Breast epithelium (tissue), 3 donors: ENCODE data around the gene ZNF638.

Experiments used
- CTCF ChIP-seq, 3 donors: fragments of 450-650 bp; IDR thresholded peaks; one replicate each; pipeline ENCODE4 v1.5.1; 2016 to 2017; ENCODE audit warnings: antibody characterized with exemption in 3 of 3, mild to moderate bottlenecking in 3 of 3, moderate library complexity in 3 of 3
- POLR2A ChIP-seq: fragments of 450-650 bp; IDR thresholded peaks from one replicate; pipeline ENCODE4 v1.6.1; 2016; ENCODE audit warnings: antibody characterized with exemption, mild to moderate bottlenecking, moderate library complexity
- POLR2AphosphoS5 ChIP-seq, 3 donors: sonication (generic); formaldehyde crosslinking; IDR thresholded peaks; one replicate each; pipeline ENCODE4 v1.6.1; 2017; ENCODE audit warnings: antibody characterized with exemption in 3 of 3

DNA sequence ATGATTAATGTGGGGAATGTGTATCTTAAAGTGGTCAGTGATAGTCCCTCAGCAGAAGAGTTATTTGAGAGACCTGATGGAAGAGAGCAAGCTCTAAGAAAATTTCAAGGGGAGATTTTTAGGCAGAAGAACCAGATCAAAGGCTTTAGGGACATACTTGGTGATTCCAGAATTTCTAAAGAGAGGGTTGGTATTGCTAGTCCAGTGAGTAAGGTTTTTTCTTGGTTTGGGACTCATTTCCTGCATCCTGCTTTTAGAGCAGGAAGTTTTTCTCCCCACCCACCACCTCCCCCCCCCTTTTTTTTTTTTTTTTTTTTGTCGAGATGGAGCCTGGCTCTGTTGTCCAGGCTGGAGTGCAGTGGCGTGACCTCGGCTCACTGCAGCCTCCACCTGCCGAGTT is 79.1 kb downstream of the ZNF638 start:
- TF ChIP-seq POLR2A (no peak), CTCF (IDR thresholded peaks at IDR 0.05) (no peak), POLR2AphosphoS5 (IDR thresholded peaks at IDR 0.05) (no peak)
